Endothelial cell (in vitro differentiated cells): Measurements from ENCODE around the gene TNRC6A. TPM values are rescaled to one million over a fixed set of nuclear protein-coding genes. Genes with fewer than 3 reads are reported as not detected.
"Not testable (repeated sequence)": the region's sequence is repeated elsewhere in the genome, so short reads cannot be mapped to it uniquely, and the experiment has no call there.

Source experiments
- DNase-seq: peaks from one replicate; pipeline ENCODE4 v3.0.0; 2021; ENCODE audit warnings: low spot score
- H3K27ac Mint-ChIP-seq: one replicate; pipeline ENCODE4 v1.8.0; 2021; ENCODE audit warnings: mixed read lengths, inconsistent platforms; ENCODE audit not compliant: unreplicated experiment
- H3K27me3 Mint-ChIP-seq: one replicate; pipeline ENCODE4 v1.8.0; 2021; ENCODE audit warnings: mild to moderate bottlenecking, moderate library complexity, mixed read lengths, inconsistent platforms; ENCODE audit not compliant: unreplicated experiment
- H3K36me3 Mint-ChIP-seq: one replicate; pipeline ENCODE4 v1.8.0; 2021; ENCODE audit warnings: mild to moderate bottlenecking, low read depth, mixed read lengths, inconsistent platforms; ENCODE audit not compliant: unreplicated experiment
- H3K4me1 Mint-ChIP-seq: one replicate; pipeline ENCODE4 v1.8.0; 2021; ENCODE audit warnings: mild to moderate bottlenecking, mixed read lengths, inconsistent platforms; ENCODE audit not compliant: unreplicated experiment
- H3K4me3 Mint-ChIP-seq: one replicate; pipeline ENCODE4 v1.8.0; 2021; ENCODE audit warnings: mild to moderate bottlenecking, mixed read lengths, inconsistent platforms; ENCODE audit not compliant: unreplicated experiment
- H3K9me3 Mint-ChIP-seq: one replicate; pipeline ENCODE4 v1.8.0; 2021; ENCODE audit warnings: mixed read lengths, inconsistent platforms; ENCODE audit not compliant: unreplicated experiment
- total RNA-seq: library from RNA; stranded (reverse); fragmentation: NEBNext Ultra II Directional; extraction: Animal tissue kit (Norgen Biotek cat#: 25700); gene quantifications from one replicate; pipeline ENCODE4 v1.2.1, GENCODE V29; 2021; ENCODE audit not compliant: unreplicated experiment
- TF ChIP-seq, protein P1 (sequence below): fragments of 200-600 bp; sonication (generic); IDR thresholded peaks from one replicate; pipeline ENCODE4 v1.5.0; 2021; ENCODE audit warnings: antibody characterized with exemption; ENCODE audit not compliant: unreplicated experiment

Gene TNRC6A
- total RNA-seq, 1 donor from 2014 or later: 60.5 TPM

DNA sequence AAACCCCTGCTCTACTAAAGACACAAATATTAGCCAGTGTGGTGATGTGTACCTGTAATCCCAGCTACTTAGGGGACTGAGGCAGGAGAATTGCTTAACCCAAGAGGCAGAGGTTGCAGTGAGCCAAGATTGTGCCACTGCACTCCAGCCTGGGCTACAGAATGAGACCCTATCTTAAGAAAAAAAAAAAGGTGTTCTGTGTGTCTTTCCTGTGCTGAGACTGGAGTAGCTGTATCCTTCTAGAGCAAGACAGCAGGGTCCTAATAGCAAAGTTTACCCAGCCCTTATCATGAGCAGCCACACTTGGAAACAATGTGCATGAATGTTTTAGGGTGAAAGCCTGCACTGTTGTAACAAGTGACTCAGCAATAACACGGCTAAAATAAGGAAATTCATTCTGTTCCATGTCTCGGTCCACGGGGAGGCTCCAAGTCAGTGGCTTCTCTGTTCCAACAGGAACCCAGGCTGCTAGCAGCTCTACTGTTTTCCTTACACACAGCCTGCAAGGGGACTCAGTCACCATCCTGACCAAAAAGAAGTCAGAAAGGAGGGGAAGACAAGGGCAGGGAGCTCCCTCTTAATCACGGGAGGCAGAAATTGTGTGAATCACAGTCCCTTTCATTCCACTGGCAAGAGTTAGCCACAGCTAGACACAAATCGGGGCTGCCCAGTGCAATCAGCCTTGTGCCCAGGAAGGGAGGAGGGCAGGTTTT lies 109.3 kb downstream of the TNRC6A start:
- no peak for DNase-seq
- Mint-ChIP-seq H3K4me3 (no peak overlapping the region), H3K27me3 (peaks cover under 1% of the 10 kb centered on the region), H3K36me3 (no peaks in the 10 kb centered on the region), H3K4me1 (no peaks in the 10 kb centered on the region), H3K9me3 (no peaks in the 10 kb centered on the region), H3K27ac (no peak overlapping the region)
- TF ChIP-seq, protein P1, sequence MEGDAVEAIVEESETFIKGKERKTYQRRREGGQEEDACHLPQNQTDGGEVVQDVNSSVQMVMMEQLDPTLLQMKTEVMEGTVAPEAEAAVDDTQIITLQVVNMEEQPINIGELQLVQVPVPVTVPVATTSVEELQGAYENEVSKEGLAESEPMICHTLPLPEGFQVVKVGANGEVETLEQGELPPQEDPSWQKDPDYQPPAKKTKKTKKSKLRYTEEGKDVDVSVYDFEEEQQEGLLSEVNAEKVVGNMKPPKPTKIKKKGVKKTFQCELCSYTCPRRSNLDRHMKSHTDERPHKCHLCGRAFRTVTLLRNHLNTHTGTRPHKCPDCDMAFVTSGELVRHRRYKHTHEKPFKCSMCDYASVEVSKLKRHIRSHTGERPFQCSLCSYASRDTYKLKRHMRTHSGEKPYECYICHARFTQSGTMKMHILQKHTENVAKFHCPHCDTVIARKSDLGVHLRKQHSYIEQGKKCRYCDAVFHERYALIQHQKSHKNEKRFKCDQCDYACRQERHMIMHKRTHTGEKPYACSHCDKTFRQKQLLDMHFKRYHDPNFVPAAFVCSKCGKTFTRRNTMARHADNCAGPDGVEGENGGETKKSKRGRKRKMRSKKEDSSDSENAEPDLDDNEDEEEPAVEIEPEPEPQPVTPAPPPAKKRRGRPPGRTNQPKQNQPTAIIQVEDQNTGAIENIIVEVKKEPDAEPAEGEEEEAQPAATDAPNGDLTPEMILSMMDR: no peak

DNA sequence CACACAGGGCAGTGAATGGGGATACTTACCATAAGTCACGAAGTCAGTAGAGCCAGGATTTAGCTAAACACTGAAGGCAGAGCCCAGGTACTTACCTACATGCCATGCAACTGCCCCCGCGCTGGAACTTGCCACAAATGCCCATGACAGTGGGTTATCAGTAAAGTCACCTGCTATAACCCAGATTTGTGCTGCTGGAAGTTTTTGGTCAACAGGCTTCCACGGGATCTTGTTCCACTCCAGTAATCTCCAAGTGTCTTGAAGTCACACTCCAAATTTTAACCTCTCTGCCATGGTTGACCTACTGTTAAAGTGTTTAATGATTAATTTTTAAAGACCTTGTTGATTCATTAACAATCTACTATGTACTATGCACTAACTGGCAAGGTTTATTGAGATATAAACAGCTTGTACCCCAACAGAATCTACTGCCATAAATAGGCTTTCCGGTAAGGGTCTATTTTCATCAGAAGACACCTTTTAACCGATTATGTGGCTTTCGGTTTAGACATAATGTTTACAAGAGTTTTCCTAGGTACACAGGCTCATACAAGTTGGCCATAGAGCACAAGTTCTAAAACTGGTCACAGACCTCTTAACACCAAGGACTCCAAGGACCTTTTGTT lies 110.0 kb downstream of the TNRC6A start:
- H3K27me3 Mint-ChIP-seq: peaks cover 5% of the 10 kb centered on the region
- H3K36me3 Mint-ChIP-seq: no peaks in the 10 kb centered on the region
- no peak for DNase-seq
- no peak overlapping the region for H3K4me3 Mint-ChIP-seq
- TF ChIP-seq, protein P1: no peak
- no peaks in the 10 kb centered on the region for H3K9me3 Mint-ChIP-seq
- H3K27ac Mint-ChIP-seq: no peak overlapping the region
- no peaks in the 10 kb centered on the region for H3K4me1 Mint-ChIP-seq

DNA sequence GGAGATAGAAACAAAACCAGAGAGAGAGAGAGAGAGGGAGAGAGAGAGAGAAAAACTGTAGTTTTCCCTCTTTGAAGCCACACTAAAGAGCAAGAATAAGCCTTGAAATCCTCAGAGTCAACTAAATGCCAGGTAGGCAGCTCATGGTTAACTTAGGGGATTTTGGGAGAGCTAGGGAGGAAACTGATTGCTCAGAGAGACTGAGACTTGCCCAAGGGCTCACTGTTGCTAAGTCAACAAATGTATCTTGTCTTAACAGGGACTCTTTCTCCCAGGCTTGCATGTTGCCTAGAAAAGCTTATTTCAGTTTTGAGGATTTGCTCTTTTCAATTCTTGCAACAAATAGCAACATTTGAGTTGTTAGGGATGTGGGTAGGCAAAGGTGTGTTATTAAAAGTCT lies 111.8 kb downstream of the TNRC6A start:
- H3K9me3 Mint-ChIP-seq: no peaks in the 10 kb centered on the region
- no peaks in the 10 kb centered on the region for H3K4me1 Mint-ChIP-seq
- DNase-seq: no peak
- no peak overlapping the region for H3K27ac Mint-ChIP-seq
- TF ChIP-seq, protein P1: no peak
- no peak overlapping the region for H3K4me3 Mint-ChIP-seq
- no peaks in the 10 kb centered on the region for H3K36me3 Mint-ChIP-seq
- H3K27me3 Mint-ChIP-seq: peaks cover 5% of the 10 kb centered on the region

DNA sequence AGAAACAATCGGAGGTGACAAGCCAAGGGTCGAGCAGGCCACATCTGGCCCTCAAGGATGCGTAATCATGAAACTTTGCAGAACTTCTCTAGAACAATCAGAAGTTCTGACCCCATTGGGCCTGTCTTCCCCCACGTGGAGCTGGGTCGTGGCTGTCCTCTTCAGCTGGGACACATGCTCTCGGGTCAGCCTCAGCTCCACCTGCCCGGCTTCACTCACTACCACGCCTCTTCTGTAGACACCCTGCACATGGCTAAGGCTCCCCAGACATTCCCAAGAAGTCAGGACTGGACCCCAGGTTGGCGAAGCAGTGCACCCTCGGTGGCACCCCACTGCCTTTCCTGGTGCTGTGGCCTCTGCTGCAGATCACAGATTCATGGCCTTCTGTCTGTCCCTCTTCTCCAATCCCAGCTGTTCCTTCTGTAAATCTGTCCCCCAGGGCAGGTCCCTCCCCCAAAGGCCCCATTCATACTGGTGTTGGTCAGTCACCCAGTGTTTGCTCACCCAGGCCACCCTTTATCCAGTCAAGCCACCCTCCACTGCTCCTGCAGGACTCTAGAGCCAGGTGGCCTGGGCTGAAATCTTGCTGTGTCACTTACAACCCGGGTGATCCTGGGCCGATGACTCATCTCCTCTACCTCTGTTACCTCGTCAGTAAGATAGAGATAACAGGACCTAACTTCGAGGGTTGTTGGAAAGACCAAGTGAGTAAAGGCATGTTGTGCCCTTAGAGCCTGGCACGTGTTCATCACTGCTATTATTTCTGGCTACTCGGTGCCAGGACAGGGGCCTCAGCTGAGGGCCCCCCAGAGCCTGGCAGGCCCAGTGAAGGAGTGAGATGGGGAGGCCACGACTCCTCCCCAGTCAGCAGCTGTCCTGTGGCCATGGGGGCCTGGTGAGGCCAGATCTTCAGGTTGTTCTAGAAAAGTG lies 114.9 kb downstream of the TNRC6A start:
- TF ChIP-seq, protein P1: no peak
- no peaks in the 10 kb centered on the region for H3K9me3 Mint-ChIP-seq
- H3K4me3 Mint-ChIP-seq: no peak overlapping the region
- no peak for DNase-seq
- H3K27ac Mint-ChIP-seq: no peak overlapping the region
- H3K4me1 Mint-ChIP-seq: no peaks in the 10 kb centered on the region
- peaks cover 6% of the 10 kb centered on the region for H3K27me3 Mint-ChIP-seq
- H3K36me3 Mint-ChIP-seq: no peaks in the 10 kb centered on the region

DNA sequence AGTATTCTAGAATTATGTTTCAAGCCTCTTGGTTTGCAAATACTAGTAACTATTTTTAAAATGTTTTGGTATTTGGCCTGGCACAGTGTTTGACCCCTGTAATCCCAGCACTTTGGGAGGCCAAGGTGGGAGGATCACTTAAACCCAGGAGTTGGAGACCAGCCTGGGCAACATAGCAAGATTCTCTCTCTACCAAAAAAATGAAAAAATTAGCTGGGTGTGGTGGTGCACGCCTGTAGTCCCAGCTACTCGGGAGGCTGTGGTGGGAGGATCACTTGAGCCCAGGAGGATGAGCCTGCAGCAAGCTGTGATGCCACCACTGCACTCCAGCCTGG lies 115.5 kb downstream of the TNRC6A start:
- H3K9me3 Mint-ChIP-seq, H3K27me3 Mint-ChIP-seq, H3K4me1 Mint-ChIP-seq, H3K36me3 Mint-ChIP-seq, DNase-seq, H3K4me3 Mint-ChIP-seq, H3K27ac Mint-ChIP-seq: not testable (repeated sequence)
